Measurements from ENCODE around the gene SHC2. TPM values are rescaled to one million over a fixed set of nuclear protein-coding genes. Genes with fewer than 3 reads are reported as not detected.
"Not testable (repeated sequence)": the region's sequence is repeated elsewhere in the genome, so short reads cannot be mapped to it uniquely, and the experiment has no call there.

Gene SHC2
- total and polyA plus RNA-seq, 2 of the 8 experiments (the other 6 are each of a cell fraction or from before 2014, with no cell fraction given): 4.4 to 7.3 TPM

- H2BK15ac ChIP-seq (ENCODE audit: low read length); H3K4me3 ChIP-seq (ENCODE audit: extremely low read depth in 1 of 4, insufficient read depth in 2 of 4, low read depth in 3 of 4, low read length in 4 of 4); H2BK120ac ChIP-seq (replicated peaks; ENCODE audit: low read depth, low read length); H3K18ac ChIP-seq (ENCODE audit: extremely low read depth, low read length); FAIRE-seq; H3K4me2 ChIP-seq (ENCODE audit: insufficient read depth in 1 of 2, low read depth in 2 of 2, low read length in 2 of 2); DNase-seq (ENCODE audit: low read depth in 1 of 2, low spot score in 2 of 2); H3K4ac ChIP-seq (replicated peaks; ENCODE audit: insufficient read length, low read depth, low read length); H3K14ac ChIP-seq (ENCODE audit: insufficient read length); H2BK5ac ChIP-seq (ENCODE audit: low read depth, low read length); H3K56ac ChIP-seq (replicated peaks; ENCODE audit: insufficient read length, low read depth, low read length); H4K8ac ChIP-seq (ENCODE audit: extremely low read depth, insufficient read depth, low read length); H4K20me1 ChIP-seq (replicated peaks in 1 of 2; ENCODE audit: control insufficient read depth in 1 of 2, insufficient read depth in 2 of 2, low read length in 2 of 2); H2AFZ ChIP-seq (ENCODE audit: low read length); POLR2A ChIA-PET (ENCODE audit: partially characterized antibody); H3K23ac ChIP-seq (ENCODE audit: insufficient read length); H3K79me1 ChIP-seq (ENCODE audit: low read depth, low read length); H3K9ac ChIP-seq (replicated peaks in 1 of 4; ENCODE audit: extremely low read depth in 1 of 4, low read depth in 3 of 4, low read length in 3 of 4); H4K91ac ChIP-seq (replicated peaks; ENCODE audit: insufficient read length, low read length); H3K27me3 ChIP-seq (replicated peaks in 1 of 4; ENCODE audit: control insufficient read depth in 3 of 4, extremely low read depth in 1 of 4, insufficient read depth in 3 of 4, low read length in 3 of 4); H3K79me2 ChIP-seq (ENCODE audit: control insufficient read depth in 1 of 2, insufficient read depth in 2 of 2, low read length in 2 of 2); H4K5ac ChIP-seq (ENCODE audit: insufficient read length, low read depth, low read length); H3K36me3 ChIP-seq (ENCODE audit: control insufficient read depth in 2 of 4, insufficient read depth in 4 of 4, low read length in 3 of 4); H2BK12ac ChIP-seq (ENCODE audit: low read depth, low read length); H3K27ac ChIP-seq (ENCODE audit: low read depth, low read length); H3K23me2 ChIP-seq (ENCODE audit: low read depth, low read length); H2BK20ac ChIP-seq (ENCODE audit: low read length); H3K9me3 ChIP-seq (ENCODE audit: insufficient read depth in 2 of 2, low read depth in 1 of 2, low read length in 1 of 2); H2AK5ac ChIP-seq (ENCODE audit: low read depth, low read length): not testable (repeated sequence)
- H3K4me1 ChIP-seq (replicated peaks in 1 of 4; ENCODE audit: control insufficient read depth in 3 of 4, insufficient read depth in 4 of 4, low read length in 3 of 4): peaks cover 0 to 19% (median 8%) of the 10 kb centered on the region in 4 experiments; a peak in 5 of 7 replicates
- CTCF ChIA-PET (ENCODE audit: partially characterized antibody): interaction anchor here (0.6 to 2.9 kb wide), 4 partner anchors 17 to 96 kb away, joined by 3 to 25 read pairs (median 4); no protein-coding TSS in a partner anchor
- WGBS, 2 experiments (ENCODE audit: extremely low coverage in 1 of 2, insufficient coverage in 1 of 2, insufficient read length in 1 of 2, insufficient replicate concordance in 2 of 2, low coverage in 1 of 2, low lambda C conversion rate in 2 of 2, missing lambda C conversion rate in 1 of 2): 86% methylated on average over 8 of the region's 8 CpGs; no CpG with 5 or more reads in 1 of the 2 experiments
Observed at GRCh38 chr19:386189-386588, 74.6 kb downstream of the SHC2 start.

Data from H1 (cell line).